Heart left ventricle (tissue), 16 donors: ENCODE results near the gene SETBP1. TPM values are rescaled to one million over a fixed set of nuclear protein-coding genes. Genes with fewer than 3 reads are reported as not detected.

Source experiments
- ATAC-seq, 4 donors: fragments of 200-7000 bp; cut with Tn5 transposase; one replicate each; pipeline ENCODE4 v1.9.1; 2020 to 2022; ENCODE audit warnings: moderate library complexity in 4 of 4, mild to moderate bottlenecking in 3 of 4, moderate number of reproducible peaks in 1 of 4
- DNase-seq, 5 donors: peaks; one replicate each; pipeline ENCODE4 v3.0.0-alpha.2; 2020
- H3K27ac ChIP-seq, 12 donors: fragments of 200-600 bp; sonication (generic) in 4 of 12; one replicate each; pipeline versions ENCODE4 v1.5.0 to v1.8.0; 2016 to 2022; ENCODE audit warnings: mild to moderate bottlenecking in 2 of 12
- H3K27me3 ChIP-seq, 9 donors: fragments of 200-600 bp; sonication (generic) in 2 of 9; one replicate each; pipeline versions ENCODE4 v1.5.1 to v1.8.0; 2016 to 2022; ENCODE audit warnings: mild to moderate bottlenecking in 3 of 9
- H3K36me3 ChIP-seq, 9 donors: fragments of 200-600 bp; sonication (generic) in 2 of 9; one replicate each; pipeline versions ENCODE4 v1.5.0 to v1.8.0; 2018 to 2022; ENCODE audit warnings: mild to moderate bottlenecking in 2 of 9
- H3K4me1 ChIP-seq, 12 donors: fragments of 200-600 bp; sonication (generic) in 4 of 12; one replicate each; pipeline versions ENCODE4 v1.5.0 to v1.8.0; 2016 to 2022; ENCODE audit warnings: mild to moderate bottlenecking in 3 of 12
- H3K4me3 ChIP-seq, 12 donors: fragments of 200-600 bp; sonication (generic) in 4 of 12; one replicate each; pipeline versions ENCODE4 v1.5.0 to v1.8.0; 2017 to 2022; ENCODE audit warnings: mild to moderate bottlenecking in 9 of 12, moderate library complexity in 4 of 12
- H3K9me3 ChIP-seq, 12 donors: fragments of 200-600 bp; sonication (generic) in 4 of 12; one replicate each; pipeline versions ENCODE4 v1.5.0 to v1.8.0; 2016 to 2022; ENCODE audit warnings: mild to moderate bottlenecking in 1 of 12
- CTCF ChIP-seq, 12 donors: fragments of 200-600 bp; sonication (generic) in 4 of 12; IDR thresholded peaks; one replicate each; pipeline versions ENCODE4 v1.5.0 to v1.8.0; 2018 to 2022; ENCODE audit warnings: antibody characterized with exemption in 12 of 12, mild to moderate bottlenecking in 5 of 12
- POLR2A ChIP-seq, 2 donors: fragments of 450-650 bp; IDR thresholded peaks; one replicate each; pipeline ENCODE4 v1.6.1; 2017; ENCODE audit warnings: antibody characterized with exemption in 2 of 2, mild to moderate bottlenecking in 2 of 2, moderate library complexity in 2 of 2
- WGBS, 4 donors: extraction: QIAGEN DNeasy Blood & Tissue Kit in 2 of 4; methylation state at CpG; one replicate each; pipeline versions ENCODE4 v1.1.5 to v1.1.7; 2013 to 2018; 5-methylcytosine and 5-hydroxymethylcytosine counted together
- intact Hi-C, 10 donors: fragments of 100-400 bp; cut with DNase I; formaldehyde crosslinking; loops; one replicate each; pipeline versions ENCODE4 v1.11.1 to v1.14.2; 2022
- polyA plus RNA-seq, 2 donors: library from polyadenylated mRNA; stranded (reverse); fragments of 200-250 nt; gene quantifications; one replicate each; pipeline ENCODE4 v1.2.3, GENCODE V29; 2013
- total RNA-seq, 9 donors: library from RNA; depleted of rRNA in 2 of 9; stranded (reverse); fragments of >200 nt in 2 of 9; fragmentation: NEBNext Ultra II Directional in 3 of 9; extraction: Animal tissue kit (Norgen Biotek cat#: 25700) in 3 of 9; gene quantifications; one replicate each; pipeline versions ENCODE4 v1.1.0 to v1.2.4, GENCODE V29; 2016 to 2023
- donor health status: ischemic (EF 13 %, LVEDD 7.1; RV severe dilation, severe dysfunction).
- donor health status: healthy with polysubstance abuse.
- donor health status: DM: no; HTN: yes; CAD: no.
- donor health status: DM: no; HTN: no; CAD: no.
- donor health status: ischemic (EF 25% LVEDD 6.9; RV normal size, moderate dysfunction).
- donor health status: ischemic (EF 25% LVEDD 5.7; RV mildly dilated, moderate dysfunction).
- donor health status: healthy.
- donor health status: DM: yes; HTN: yes; CAD: no.
- donor health status: ischemic (EF 35%, LVEDD 5.7; RV mildly dilated, moderate dysfunction).
- donor health status: nonischemic (EF 11% LVEDD 7.7; RV severe dilation, severe dysfunction).
- donor health status: DM: yes; HTN: yes; CAD: no.
- donor health status: PGD.
- donor health status: ischemic (EF 29% LVEDD 5.4; RV normal size, mild dysfunction).
- donor health status: nonischemic (EF 23%, LVEDD 6.1; RV moderate dilation, normal function).

The SETBP1 gene
- total and polyA plus RNA-seq, 11 donors: 1.2 to 10.6 (median 5.5) TPM

GRCh38 chr18:45044787-45045186 is 364.1 kb downstream of the SETBP1 start:
- Histone ChIP-seq H3K4me3 (no peak overlapping the region), H3K27me3 (no peaks in the 10 kb centered on the region), H3K27ac (no peak overlapping the region), H3K9me3 (no peaks in the 10 kb centered on the region), H3K4me1 (no peaks in the 10 kb centered on the region), H3K36me3 (peaks cover 0 to 3% (median 0%) of the 10 kb centered on the region in 9 donors)
- ATAC-seq: no peak
- intact Hi-C loops: no loop called here
- no peak for DNase-seq
- 92 to 96% (median 95%) methylated on average over 7 of the region's 7 CpGs for WGBS, 4 donors
- TF ChIP-seq CTCF (IDR thresholded peaks at IDR 0.05) (no peak), POLR2A (IDR thresholded peaks at IDR 0.05) (no peak)

GRCh38 chr18:45046228-45046627 is 365.5 kb downstream of the SETBP1 start:
- intact Hi-C loops: no loop called here
- no peak overlapping the region for H3K4me3 ChIP-seq
- no peaks in the 10 kb centered on the region for H3K36me3 ChIP-seq
- DNase-seq (no peak), ATAC-seq (no peak)
- no peaks in the 10 kb centered on the region for H3K27me3 ChIP-seq
- no peaks in the 10 kb centered on the region for H3K9me3 ChIP-seq
- H3K27ac ChIP-seq: no peak overlapping the region
- peaks cover 0 to 9% (median 0%) of the 10 kb centered on the region in 12 donors for H3K4me1 ChIP-seq
- TF ChIP-seq POLR2A (IDR thresholded peaks at IDR 0.05) (no peak), CTCF (IDR thresholded peaks at IDR 0.05) (no peak)
- WGBS, 4 donors: 83 to 90% (median 86%) methylated on average over 3 of the region's 3 CpGs

- WGBS, 4 donors: 84 to 90% (median 86%) methylated on average over 6 of the region's 6 CpGs
- Histone ChIP-seq H3K36me3 (no peaks in the 10 kb centered on the region), H3K9me3 (no peaks in the 10 kb centered on the region), H3K4me1 (peaks cover 0 to 9% (median 0%) of the 10 kb centered on the region in 12 donors), H3K27me3 (no peaks in the 10 kb centered on the region), H3K27ac (no peak overlapping the region), H3K4me3 (no peak overlapping the region)
- intact Hi-C loops: no loop called here
- DNase-seq: no peak
- ATAC-seq: no peak
- TF ChIP-seq CTCF (IDR thresholded peaks at IDR 0.05) (no peak), POLR2A (IDR thresholded peaks at IDR 0.05) (no peak)
These were observed 366.3 kb downstream of the SETBP1 start for GRCh38 chr18:45046961-45047360.

- Histone ChIP-seq H3K9me3 (no peaks in the 10 kb centered on the region), H3K36me3 (no peaks in the 10 kb centered on the region), H3K4me1 (peaks cover 0 to 9% (median 0%) of the 10 kb centered on the region in 12 donors), H3K4me3 (no peak overlapping the region), H3K27me3 (no peaks in the 10 kb centered on the region), H3K27ac (no peak overlapping the region)
- 88 to 95% (median 89%) methylated on average over 4 of the region's 4 CpGs for WGBS, 4 donors
- TF ChIP-seq POLR2A (IDR thresholded peaks at IDR 0.05): no peak
- TF ChIP-seq CTCF (IDR thresholded peaks at IDR 0.05): no peak
- no peak for ATAC-seq
- DNase-seq: no peak
- intact Hi-C loops: no loop called here
These were observed 369.1 kb downstream of the SETBP1 start for GRCh38 chr18:45049578-45050319.
